PC-3 (cell line): ENCODE results near the gene ELL2. TPM values are rescaled to one million over a fixed set of nuclear protein-coding genes. Genes with fewer than 3 reads are reported as not detected.

Experiments
- ATAC-seq: fragments of 200-7000 bp; cut with Tn5 transposase; 2 replicates; pipeline ENCODE4 v1.9.1; 2020; ENCODE audit warnings: mild to moderate bottlenecking, moderate library complexity
- BruUV-seq: library from RNA; stranded (reverse); fragments of 400-500 nt; replicated peaks from 2 replicates; lab custom pipeline; 2021; lab: Mats Ljungman, UMichigan
- CTCF ChIA-PET: fragments of 300-600 bp; sonication (Branson Sonifier 250); formaldehyde crosslinking; loops from one replicate; lab custom pipeline; 2022; ENCODE audit warnings: antibody characterized with exemption; lab: Charles Lee
- POLR2A ChIA-PET: fragments of 300-600 bp; sonication (Branson Sonifier 250); formaldehyde crosslinking; loops from one replicate; lab custom pipeline; 2022; ENCODE audit warnings: antibody characterized with exemption; ENCODE audit not compliant: unreplicated experiment; lab: Charles Lee
- DNase-seq: peaks from one replicate; pipeline ENCODE4 v3.0.0-alpha.2; 2015
- H2AFZ ChIP-seq: fragments of 300-600 bp; sonication (generic); 2 replicates; pipeline ENCODE4 v1.6.0; 2016; ENCODE audit warnings: antibody characterized with exemption, low read length
- H3F3A ChIP-seq: fragments of 300-600 bp; sonication (generic); one replicate; pipeline ENCODE4 v1.6.0; 2017; ENCODE audit warnings: antibody characterized with exemption, low read length, control low read depth, mild to moderate bottlenecking; ENCODE audit not compliant: unreplicated experiment
- H3K27ac ChIP-seq: fragments of 300-600 bp; sonication (generic); 2 replicates; pipeline ENCODE4 v1.5.1; 2016; ENCODE audit warnings: mild to moderate bottlenecking, low read length
- H3K27me3 ChIP-seq: fragments of 300-600 bp; sonication (generic); 2 replicates; pipeline ENCODE4 v1.6.1; 2016; ENCODE audit warnings: low read length, mixed read lengths
- H3K36me3 ChIP-seq: fragments of 300-600 bp; sonication (generic); 2 replicates; pipeline ENCODE4 v1.6.1; 2016; ENCODE audit warnings: low read depth, mixed run types, low read length, mixed read lengths
- H3K4me1 ChIP-seq: fragments of 300-600 bp; sonication (generic); 2 replicates; pipeline ENCODE4 v1.5.1; 2016; ENCODE audit warnings: low read length; ENCODE audit not compliant: insufficient read depth
- H3K4me2 ChIP-seq: fragments of 300-600 bp; sonication (generic); 2 replicates; pipeline ENCODE4 v1.6.0; 2016; ENCODE audit warnings: low read length
- H3K4me3 ChIP-seq: fragments of 300-600 bp; sonication (generic); 2 replicates; pipeline ENCODE4 v1.5.1; 2016; ENCODE audit warnings: mild to moderate bottlenecking, low read length, mixed read lengths
- H3K79me2 ChIP-seq: fragments of 300-600 bp; sonication (generic); 2 replicates; pipeline ENCODE4 v1.6.1; 2017; ENCODE audit warnings: low read length, mixed read lengths
- H3K9ac ChIP-seq: fragments of 300-600 bp; sonication (generic); 2 replicates; pipeline ENCODE4 v1.6.0; 2016; ENCODE audit warnings: mild to moderate bottlenecking, low read length
- H3K9me2 ChIP-seq: fragments of 300-600 bp; sonication (generic); replicated peaks from 2 replicates; pipeline ENCODE4 v1.6.1; 2016; ENCODE audit warnings: mixed run types, low read length, mixed read lengths
- H3K9me3 ChIP-seq: fragments of 300-600 bp; sonication (generic); 2 replicates; pipeline ENCODE4 v1.6.1; 2016; ENCODE audit warnings: low read length, mixed read lengths
- H4K20me1 ChIP-seq: fragments of 300-600 bp; sonication (generic); 2 replicates; pipeline ENCODE4 v1.6.1; 2016; ENCODE audit warnings: low read length, mixed read lengths
- EZH2 ChIP-seq: fragments of 300-600 bp; sonication (generic); IDR thresholded peaks from one replicate; pipeline ENCODE4 v1.6.1; 2017; ENCODE audit warnings: antibody characterized with exemption, mild to moderate bottlenecking, low read length; ENCODE audit not compliant: unreplicated experiment
- EZH2phosphoT487 ChIP-seq: fragments of 300-600 bp; sonication (generic); IDR thresholded peaks from 2 replicates; pipeline ENCODE4 v1.6.1; 2018; ENCODE audit warnings: mild to moderate bottlenecking, antibody characterized with exemption, low read length, borderline replicate concordance
- intact Hi-C: fragments of 100-400 bp; cut with micrococcal nuclease; formaldehyde crosslinking; loops from 2 replicates; pipeline ENCODE4 v1.9.0; 2023
- total RNA-seq: library from RNA; depleted of rRNA; stranded (reverse); fragments of >200 nt; gene quantifications from 2 replicates; pipeline ENCODE4 v1.2.3, GENCODE V29; 2014
- TF ChIP-seq, protein P1 (sequence below): fragments of 300-600 bp; sonication (generic); conservative IDR thresholded peaks from 2 replicates; pipeline ENCODE4 v1.5.1; 2017; ENCODE audit warnings: antibody characterized with exemption, low read depth, mild to moderate bottlenecking, low read length

Gene ELL2
- total RNA-seq, 1 experiment from 2014 or later = 72.2 TPM

DNA sequence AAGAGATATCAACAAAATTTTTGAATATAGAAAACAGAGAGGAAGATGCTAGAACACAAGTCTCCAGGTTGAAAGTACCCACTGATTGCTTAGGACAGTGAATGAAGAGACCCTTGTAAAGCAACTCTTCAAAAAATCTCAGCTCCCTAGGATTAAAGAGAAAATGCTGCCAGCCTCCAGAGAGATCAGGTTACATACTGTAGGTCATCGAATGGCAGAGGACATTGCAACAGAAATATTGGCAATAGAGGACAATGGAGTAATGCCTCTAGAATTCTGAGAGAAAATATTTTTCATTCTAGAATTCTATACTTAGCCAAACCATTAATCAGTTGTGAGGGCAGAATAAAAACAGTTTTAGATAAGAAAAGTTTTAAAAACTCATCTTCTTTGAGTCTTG lies 43.1 kb upstream of the ELL2 start:
- intact Hi-C loops = no loop called here
- Histone ChIP-seq H3K27ac (no peak overlapping the region), H3K36me3 (no peaks in the 10 kb centered on the region), H3K9me2 (no peaks in the 10 kb centered on the region), H3K27me3 (no peaks in the 10 kb centered on the region), H4K20me1 (no peaks in the 10 kb centered on the region), H3K9ac (no peak overlapping the region), H3K79me2 (no peaks in the 10 kb centered on the region), H3K9me3 (no peaks in the 10 kb centered on the region), H3K4me3 (no peak overlapping the region), H3K4me1 (no peaks in the 10 kb centered on the region), H3F3A (no peaks in the 10 kb centered on the region), H2AFZ (no peak overlapping the region), H3K4me2 (no peak overlapping the region)
- ChIA-PET POLR2A (no interaction called here), CTCF (no interaction called here)
- no peak for ATAC-seq
- DNase-seq = no peak
- TF ChIP-seq EZH2 = no peak
- TF ChIP-seq, protein P1, sequence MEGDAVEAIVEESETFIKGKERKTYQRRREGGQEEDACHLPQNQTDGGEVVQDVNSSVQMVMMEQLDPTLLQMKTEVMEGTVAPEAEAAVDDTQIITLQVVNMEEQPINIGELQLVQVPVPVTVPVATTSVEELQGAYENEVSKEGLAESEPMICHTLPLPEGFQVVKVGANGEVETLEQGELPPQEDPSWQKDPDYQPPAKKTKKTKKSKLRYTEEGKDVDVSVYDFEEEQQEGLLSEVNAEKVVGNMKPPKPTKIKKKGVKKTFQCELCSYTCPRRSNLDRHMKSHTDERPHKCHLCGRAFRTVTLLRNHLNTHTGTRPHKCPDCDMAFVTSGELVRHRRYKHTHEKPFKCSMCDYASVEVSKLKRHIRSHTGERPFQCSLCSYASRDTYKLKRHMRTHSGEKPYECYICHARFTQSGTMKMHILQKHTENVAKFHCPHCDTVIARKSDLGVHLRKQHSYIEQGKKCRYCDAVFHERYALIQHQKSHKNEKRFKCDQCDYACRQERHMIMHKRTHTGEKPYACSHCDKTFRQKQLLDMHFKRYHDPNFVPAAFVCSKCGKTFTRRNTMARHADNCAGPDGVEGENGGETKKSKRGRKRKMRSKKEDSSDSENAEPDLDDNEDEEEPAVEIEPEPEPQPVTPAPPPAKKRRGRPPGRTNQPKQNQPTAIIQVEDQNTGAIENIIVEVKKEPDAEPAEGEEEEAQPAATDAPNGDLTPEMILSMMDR = no peak
- TF ChIP-seq EZH2phosphoT487 = no peak
- BruUV-seq = no TSS peak

DNA sequence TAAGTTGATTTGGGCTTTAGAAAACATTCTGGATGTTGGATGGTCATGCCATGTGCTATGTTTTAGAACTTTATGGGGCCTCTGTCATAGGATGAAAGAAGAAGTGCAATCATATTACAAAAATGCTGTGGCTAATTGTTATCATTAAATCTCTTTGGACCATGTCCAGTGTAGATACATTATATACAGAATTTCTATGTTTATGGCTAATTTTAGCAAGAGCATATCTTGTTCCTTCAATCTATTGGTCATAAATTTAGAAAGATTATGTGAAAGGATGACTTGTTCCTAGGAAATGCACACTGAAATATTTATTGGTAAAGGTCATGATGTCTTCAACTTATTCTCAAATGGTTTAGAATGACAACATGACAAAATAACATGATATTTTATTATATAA lies 42.4 kb upstream of the ELL2 start:
- H3K9ac ChIP-seq = no peak overlapping the region
- H3K27me3 ChIP-seq = no peaks in the 10 kb centered on the region
- H3K9me3 ChIP-seq = no peaks in the 10 kb centered on the region
- ATAC-seq = no peak
- no peak overlapping the region for H3K4me2 ChIP-seq
- POLR2A ChIA-PET = no interaction called here
- no peaks in the 10 kb centered on the region for H3K9me2 ChIP-seq
- BruUV-seq = no TSS peak
- H3K36me3 ChIP-seq = no peaks in the 10 kb centered on the region
- H3K27ac ChIP-seq = no peak overlapping the region
- CTCF ChIA-PET = no interaction called here
- H4K20me1 ChIP-seq = no peaks in the 10 kb centered on the region
- no peak overlapping the region for H2AFZ ChIP-seq
- intact Hi-C loops = no loop called here
- no peak overlapping the region for H3K4me3 ChIP-seq
- TF ChIP-seq, protein P1 = no peak
- no peak for TF ChIP-seq EZH2
- no peak for TF ChIP-seq EZH2phosphoT487
- no peaks in the 10 kb centered on the region for H3K79me2 ChIP-seq
- H3F3A ChIP-seq = no peaks in the 10 kb centered on the region
- DNase-seq = no peak
- no peaks in the 10 kb centered on the region for H3K4me1 ChIP-seq

DNA sequence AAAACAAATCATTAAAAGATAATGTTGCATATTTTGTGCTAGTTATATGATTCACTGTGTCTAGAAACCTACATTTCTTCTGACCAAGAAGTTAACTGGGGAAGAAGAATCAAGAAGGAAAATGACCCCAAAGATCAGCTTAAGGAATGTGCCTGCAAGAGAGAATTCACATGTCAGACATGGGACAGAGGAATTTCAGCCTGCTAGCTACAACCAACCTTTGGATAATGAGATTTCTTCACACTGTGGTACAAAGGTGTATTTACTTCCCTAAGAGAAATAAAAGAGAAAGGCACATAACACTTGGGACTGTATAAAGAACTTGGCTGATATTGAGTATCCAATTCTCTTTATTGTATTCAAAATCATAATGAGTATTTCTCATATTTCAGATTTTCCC lies 39.6 kb upstream of the ELL2 start:
- ATAC-seq (no peak), DNase-seq (no peak)
- POLR2A ChIA-PET = interaction anchor here (0.6 kb wide), 1 partner anchor 162 kb away, joined by 3 read pairs; no protein-coding TSS in a partner anchor

More for the DNA sequence above, 39.6 kb upstream of the ELL2 start:
- Histone ChIP-seq H3K79me2 (no peaks in the 10 kb centered on the region), H3K4me3 (no peak overlapping the region), H3K9ac (no peak overlapping the region), H3K27ac (no peak overlapping the region), H3F3A (no peaks in the 10 kb centered on the region), H3K27me3 (no peaks in the 10 kb centered on the region), H3K4me1 (no peaks in the 10 kb centered on the region), H3K9me3 (no peaks in the 10 kb centered on the region), H3K36me3 (no peaks in the 10 kb centered on the region), H4K20me1 (no peaks in the 10 kb centered on the region), H3K9me2 (no peaks in the 10 kb centered on the region), H3K4me2 (no peak overlapping the region), H2AFZ (no peak overlapping the region)
- intact Hi-C loops = no loop called here
- no TSS peak for BruUV-seq
- TF ChIP-seq EZH2phosphoT487 = no peak
- TF ChIP-seq, protein P1 = no peak
- no peak for TF ChIP-seq EZH2
- CTCF ChIA-PET = no interaction called here
